Transverse colon (tissue), 4 donors: Measurements from ENCODE around the gene CIB1. TPM values are rescaled to one million over a fixed set of nuclear protein-coding genes. Genes with fewer than 3 reads are reported as not detected.
A peak's percentile ranks its signal among the peaks of the same experiment; 100 is the strongest.

Experiments
- DNase-seq: peaks from one replicate; pipeline ENCODE4 v3.0.0-alpha.2; 2019
- H3K27ac ChIP-seq, 4 donors: fragments of 200-600 bp; sonication (generic); 2 replicates each; pipeline ENCODE4 v1.5.1; 2016 to 2018; ENCODE audit warnings: inconsistent platforms in 4 of 4
- H3K27me3 ChIP-seq: fragments of 200-600 bp; sonication (generic); 2 replicates; pipeline ENCODE4 v1.5.1; 2017; ENCODE audit warnings: inconsistent platforms
- H3K36me3 ChIP-seq, 4 donors: fragments of 200-600 bp; sonication (generic); 2 replicates each; pipeline ENCODE4 v1.5.1; 2017 to 2019; ENCODE audit warnings: inconsistent platforms in 4 of 4
- H3K4me1 ChIP-seq, 4 donors: fragments of 200-600 bp; sonication (generic); 2 replicates each; pipeline ENCODE4 v1.5.1; 2017 to 2020; ENCODE audit warnings: inconsistent platforms in 4 of 4
- H3K4me3 ChIP-seq, 4 donors: fragments of 200-600 bp; sonication (generic); 1 replicate in 1 of 4; 2 replicates in 3 of 4; pipeline versions ENCODE4 v1.5.1 to v1.6.1; 2017 to 2019; ENCODE audit warnings: inconsistent platforms in 4 of 4
- H3K9me3 ChIP-seq, 2 donors: fragments of 200-600 bp; sonication (generic); 2 replicates each; pipeline ENCODE4 v1.5.1; 2017 to 2019; ENCODE audit warnings: inconsistent platforms in 2 of 2
- CTCF ChIP-seq, 5 experiments: fragments of 200-600 bp in 3 of 5; fragments of 450-650 bp in 2 of 5; sonication (generic) in 3 of 5; IDR thresholded peaks; 1 replicate in 2 of 5; 2 replicates in 3 of 5; pipeline ENCODE4 v1.5.1; 2016 to 2017; ENCODE audit warnings: antibody characterized with exemption in 5 of 5, inconsistent platforms in 3 of 5, mild to moderate bottlenecking in 2 of 5, moderate library complexity in 1 of 5
- EP300 ChIP-seq: sonication (generic); formaldehyde crosslinking; IDR thresholded peaks from one replicate; pipeline ENCODE4 v1.6.1; 2017; ENCODE audit warnings: antibody characterized with exemption, low read depth
- POLR2A ChIP-seq: fragments of 450-650 bp; IDR thresholded peaks from one replicate; pipeline ENCODE4 v1.6.1; 2016; ENCODE audit warnings: antibody characterized with exemption, mild to moderate bottlenecking, moderate library complexity
- POLR2AphosphoS5 ChIP-seq, 3 donors: sonication (generic); formaldehyde crosslinking; IDR thresholded peaks; one replicate each; pipeline ENCODE4 v1.6.1; 2016; ENCODE audit warnings: antibody characterized with exemption in 3 of 3
- WGBS, 2 donors: methylation state at CpG; one replicate each; pipeline ENCODE4 v1.1.5; 2018; ENCODE audit warnings: low coverage in 1 of 2; 5-methylcytosine and 5-hydroxymethylcytosine counted together
- in situ Hi-C, 4 donors: fragments of 200-750 bp; cut with MboI; loops; one replicate each; pipeline versions ENCODE4 v1.15.0 to v1.15.1; 2017; ENCODE audit warnings: low sequenced_read_pairs in 3 of 4, low pct_ligation_motif_present in 1 of 4, low pct_unique_long_range_greater_than_20kb in 1 of 4
- intact Hi-C: fragments of 100-400 bp; cut with DNase I; formaldehyde crosslinking; loops from one replicate; pipeline ENCODE4 v1.15.1; 2023; ENCODE audit warnings: low total_unique reads
- total RNA-seq, 4 donors: library from RNA; depleted of rRNA; stranded (reverse); fragments of >200 nt; gene quantifications; one replicate each; pipeline ENCODE4 v1.1.0, GENCODE V29; 2016

The CIB1 gene
- total RNA-seq, 4 donors from 2014 or later, result 38.4 to 156 (median 131) TPM

- Histone ChIP-seq H3K36me3 (peaks cover 0 to 28% (median 4%) of the 10 kb centered on the region in 4 donors), H3K9me3 (no peaks in the 10 kb centered on the region), H3K27me3 (no peaks in the 10 kb centered on the region), H3K4me3 (peak overlapping the region in 1 of 4 donors; percentile 67), H3K27ac (peak overlapping the region; percentile 90 to 99 (median 96)), H3K4me1 (peaks cover 28 to 53% (median 43%) of the 10 kb centered on the region in 4 donors)
- TF ChIP-seq POLR2AphosphoS5 (IDR thresholded peaks at IDR 0.05), result peak in 1 of 3 donors; percentile 2
- TF ChIP-seq POLR2A, result no peak
- WGBS, 2 donors, result 84% methylated on average over 8 of the region's 8 CpGs; no CpG with 5 or more reads in 1 of the 2 donors
- in situ Hi-C loops, result no loop called here
- no peak for DNase-seq
- intact Hi-C loops, result no loop called here
Measured at GRCh38 chr15:90230610-90231009, 3.1 kb downstream of the CIB1 start.

GRCh38 chr15:90230071-90230494, 3.7 kb downstream of the CIB1 start:
- TF ChIP-seq POLR2AphosphoS5 (IDR thresholded peaks at IDR 0.05) (peak in 2 of 3 donors; percentile 37 to 70), CTCF (IDR thresholded peaks at IDR 0.05) (no peak), EP300 (no peak), POLR2A (peak; percentile 63)
- in situ Hi-C loops, result no loop called here
- Histone ChIP-seq H3K9me3 (no peaks in the 10 kb centered on the region), H3K4me1 (peaks cover 28 to 51% (median 43%) of the 10 kb centered on the region in 4 donors), H3K4me3 (peak overlapping the region in 1 of 4 donors; percentile 67), H3K36me3 (peaks cover 0 to 34% (median 6%) of the 10 kb centered on the region in 4 donors), H3K27ac (peak overlapping the region; percentile 90 to 99 (median 96)), H3K27me3 (no peaks in the 10 kb centered on the region)
- intact Hi-C loops, result no loop called here
- DNase-seq, result peak; percentile 67
- 47% methylated on average over 12 of the region's 12 CpGs; no CpG with 5 or more reads in 1 of the 2 donors for WGBS, 2 donors

GRCh38 chr15:90228960-90229359, 4.8 kb downstream of the CIB1 start:
- Histone ChIP-seq H3K4me3 (no peak overlapping the region), H3K27ac (peak overlapping the region in 3 of 4 donors; percentile 90 to 97 (median 95)), H3K27me3 (no peaks in the 10 kb centered on the region), H3K4me1 (peaks cover 23 to 43% (median 36%) of the 10 kb centered on the region in 4 donors), H3K36me3 (peaks cover 0 to 45% (median 10%) of the 10 kb centered on the region in 4 donors), H3K9me3 (no peaks in the 10 kb centered on the region)
- 70 to 90% methylated on average over 2 to 9 of the region's 15 CpGs for WGBS, 2 donors
- in situ Hi-C loops (no loop called here), intact Hi-C loops (loop anchor here (10.0 kb wide), 1 partner anchor 474 kb away; the partner anchor contains the start of gene MESP1)
- DNase-seq, result no peak
- TF ChIP-seq POLR2A (no peak), CTCF (IDR thresholded peaks at IDR 0.05) (no peak), POLR2AphosphoS5 (IDR thresholded peaks at IDR 0.05) (no peak), EP300 (no peak)

- no peaks in the 10 kb centered on the region for H3K9me3 ChIP-seq
- in situ Hi-C loops, result no loop called here
- peaks cover 23 to 43% (median 36%) of the 10 kb centered on the region in 4 donors for H3K4me1 ChIP-seq
- no peak for DNase-seq
- TF ChIP-seq POLR2AphosphoS5 (IDR thresholded peaks at IDR 0.05) (no peak), POLR2A (no peak)
- intact Hi-C loops, result loop anchor here (10.0 kb wide), 1 partner anchor 473 kb away; the partner anchor contains the start of gene MESP1
- peaks cover 0 to 53% (median 13%) of the 10 kb centered on the region in 4 donors for H3K36me3 ChIP-seq
- H3K27ac ChIP-seq, result peak overlapping the region in 3 of 4 donors; percentile 90 to 97 (median 95)
- H3K4me3 ChIP-seq, result no peak overlapping the region
- WGBS, 2 donors, result 86% methylated on average over 32 of the region's 38 CpGs; no CpG with 5 or more reads in 1 of the 2 donors
- no peaks in the 10 kb centered on the region for H3K27me3 ChIP-seq
Measured at GRCh38 chr15:90227816-90228772, 5.6 kb downstream of the CIB1 start.

GRCh38 chr15:90227336-90227735, 6.4 kb downstream of the CIB1 start:
- no peak overlapping the region for H3K27ac ChIP-seq
- no peak for DNase-seq
- in situ Hi-C loops, result no loop called here
- H3K9me3 ChIP-seq, result no peaks in the 10 kb centered on the region
- TF ChIP-seq CTCF (IDR thresholded peaks at IDR 0.05) (no peak), POLR2AphosphoS5 (IDR thresholded peaks at IDR 0.05) (no peak), POLR2A (no peak), EP300 (no peak)
- intact Hi-C loops, result loop anchor here (10.0 kb wide), 1 partner anchor 473 kb away; the partner anchor contains the start of gene MESP1
- peaks cover 21 to 36% (median 29%) of the 10 kb centered on the region in 4 donors for H3K4me1 ChIP-seq
- no peaks in the 10 kb centered on the region for H3K27me3 ChIP-seq
- WGBS, 2 donors, result 88% methylated on average over 7 of the region's 7 CpGs; no CpG with 5 or more reads in 1 of the 2 donors
- no peak overlapping the region for H3K4me3 ChIP-seq
- H3K36me3 ChIP-seq, result peaks cover 0 to 61% (median 15%) of the 10 kb centered on the region in 4 donors
